CD4-positive, CD25-positive, alpha-beta regulatory T cell (primary cell): ENCODE data around the gene MFSD12. TPM values are rescaled to one million over a fixed set of nuclear protein-coding genes. Genes with fewer than 3 reads are reported as not detected.

ENCODE experiments used
- ATAC-seq, 2 donors: fragments of 150-1000 bp; cut with Tn5 transposase; one replicate each; pipeline ENCODE4 v1.10.0; 2021; ENCODE audit warnings: low read depth in 2 of 2, moderate number of reproducible peaks in 2 of 2, moderate library complexity in 1 of 2
- DNase-seq, 3 donors: peaks; one replicate each; pipeline versions ENCODE4 v3.0.0 to v3.0.0-alpha.2; 2012 to 2022; ENCODE audit warnings: mixed read lengths in 1 of 3
- H3K27ac ChIP-seq: one replicate; pipeline ENCODE4 v1.7.0; 2013; ENCODE audit warnings: mild to moderate bottlenecking, low read length; ENCODE audit not compliant: insufficient read depth, poor library complexity, severe bottlenecking
- H3K27me3 ChIP-seq: one replicate; pipeline ENCODE4 v1.7.0; 2013; ENCODE audit warnings: low read length; ENCODE audit not compliant: control insufficient read depth, insufficient read depth
- H3K36me3 ChIP-seq: one replicate; pipeline ENCODE4 v1.7.0; 2013; ENCODE audit warnings: mild to moderate bottlenecking, low read length, moderate library complexity; ENCODE audit not compliant: control insufficient read depth, insufficient read depth
- H3K4me1 ChIP-seq: 2 replicates; pipeline ENCODE4 v1.7.0; 2013; ENCODE audit warnings: mild to moderate bottlenecking, low read length; ENCODE audit not compliant: insufficient read depth, control insufficient read depth, poor library complexity, severe bottlenecking
- H3K4me3 ChIP-seq: one replicate; pipeline ENCODE4 v1.7.0; 2013; ENCODE audit warnings: low read depth, mild to moderate bottlenecking, low read length, moderate library complexity
- H3K9me3 ChIP-seq, 2 experiments: 1 replicate in 1 of 2; 2 replicates in 1 of 2; pipeline ENCODE4 v1.7.0; 2013; ENCODE audit warnings: low read length in 2 of 2, mild to moderate bottlenecking in 1 of 2, moderate library complexity in 1 of 2; ENCODE audit not compliant: control insufficient read depth in 2 of 2
- H3K27ac Mint-ChIP-seq, 3 donors: one replicate each; pipeline ENCODE4 v1.8.0; 2020 to 2022; ENCODE audit warnings: mild to moderate bottlenecking in 3 of 3, mixed read lengths in 3 of 3, moderate library complexity in 2 of 3
- H3K27me3 Mint-ChIP-seq: one replicate; pipeline ENCODE4 v1.8.0; 2022; ENCODE audit warnings: mild to moderate bottlenecking, mixed read lengths
- H3K36me3 Mint-ChIP-seq: one replicate; pipeline ENCODE4 v1.8.0; 2020; ENCODE audit warnings: mixed read lengths
- H3K4me1 Mint-ChIP-seq, 4 donors: one replicate each; pipeline ENCODE4 v1.8.0; 2020 to 2022; ENCODE audit warnings: mixed read lengths in 4 of 4, mild to moderate bottlenecking in 1 of 4
- H3K4me3 Mint-ChIP-seq, 4 donors: one replicate each; pipeline ENCODE4 v1.8.0; 2020 to 2022; ENCODE audit warnings: mild to moderate bottlenecking in 4 of 4, mixed read lengths in 4 of 4, moderate library complexity in 3 of 4
- H3K9me3 Mint-ChIP-seq, 7 donors: one replicate each; pipeline ENCODE4 v1.8.0; 2020 to 2022; ENCODE audit warnings: mixed read lengths in 7 of 7, mild to moderate bottlenecking in 3 of 7, moderate library complexity in 2 of 7
- polyA plus RNA-seq, 4 donors: library from polyadenylated mRNA; unstranded; fragments of 300-500 nt; fragmentation: Illumina TruSeq; gene quantifications; one replicate each; pipeline ENCODE4 v1.2.3, GENCODE V29; 2021
- total RNA-seq: library from RNA; stranded (reverse); gene quantifications from one replicate; pipeline ENCODE4 v1.2.3, GENCODE V29; 2022

MFSD12 gene
- total RNA-seq (63.8 TPM), polyA plus RNA-seq (10 to 100 TPM; 28.5 to 39.8 (median 33.7) TPM)

- H3K4me3 Mint-ChIP-seq: peak within 1 kb of the TSS; percentile 95 to 98 (median 95)
- ATAC-seq: peak; percentile 91
- Histone ChIP-seq H3K4me3 (peak within 1 kb of the TSS; percentile 75), H3K27me3 (no peaks in the 10 kb centered on the region), H3K36me3 (no peaks in the 10 kb centered on the region), H3K27ac (peak within 1 kb of the TSS; percentile 67), H3K9me3 (no peaks in the 10 kb centered on the region), H3K4me1 (peaks cover 46% of the 10 kb centered on the region)
- peak within 1 kb of the TSS; percentile 90 to 98 (median 93) for H3K27ac Mint-ChIP-seq
- no peaks in the 10 kb centered on the region for H3K36me3 Mint-ChIP-seq
- peaks cover 8% of the 10 kb centered on the region for H3K27me3 Mint-ChIP-seq
- peaks cover 0 to 1% (median 0%) of the 10 kb centered on the region in 7 donors for H3K9me3 Mint-ChIP-seq
- H3K4me1 Mint-ChIP-seq: peaks cover 0 to 46% (median 27%) of the 10 kb centered on the region in 4 donors
- peak; percentile 90 to 97 (median 93) for DNase-seq
Measured at GRCh38 chr19:3557461-3558248, at the start of gene MFSD12. TSS of gene MFSD12 (minus strand) at chr19:3557586. CDS start at chr19:3557403, 183 bp downstream.

- Histone ChIP-seq H3K36me3 (peaks cover 4% of the 10 kb centered on the region), H3K27me3 (peaks cover 9% of the 10 kb centered on the region), H3K27ac (no peak within 1 kb of the TSS), H3K4me3 (no peak within 1 kb of the TSS), H3K9me3 (no peaks in the 10 kb centered on the region), H3K4me1 (peaks cover 30% of the 10 kb centered on the region)
- H3K4me3 Mint-ChIP-seq: peak within 1 kb of the TSS in 3 of 4 donors; percentile 36 to 76 (median 43)
- DNase-seq (peak in 2 of 3 donors; percentile 20 to 21), ATAC-seq (no peak)
- peaks cover 10% of the 10 kb centered on the region for H3K27me3 Mint-ChIP-seq
- H3K27ac Mint-ChIP-seq: peak within 1 kb of the TSS in 1 of 3 donors; percentile 26
- peaks cover 0 to 1% (median 0%) of the 10 kb centered on the region in 7 donors for H3K9me3 Mint-ChIP-seq
- peaks cover 4% of the 10 kb centered on the region for H3K36me3 Mint-ChIP-seq
- H3K4me1 Mint-ChIP-seq: peaks cover 0 to 13% (median 7%) of the 10 kb centered on the region in 4 donors
Measured at GRCh38 chr19:3606690-3607289, 49.4 kb upstream of the MFSD12 start, which contains the start of gene TBXA2R. TSS of gene TBXA2R (minus strand) at chr19:3606875. CDS start at chr19:3600634, 6,241 bp downstream.

DNA sequence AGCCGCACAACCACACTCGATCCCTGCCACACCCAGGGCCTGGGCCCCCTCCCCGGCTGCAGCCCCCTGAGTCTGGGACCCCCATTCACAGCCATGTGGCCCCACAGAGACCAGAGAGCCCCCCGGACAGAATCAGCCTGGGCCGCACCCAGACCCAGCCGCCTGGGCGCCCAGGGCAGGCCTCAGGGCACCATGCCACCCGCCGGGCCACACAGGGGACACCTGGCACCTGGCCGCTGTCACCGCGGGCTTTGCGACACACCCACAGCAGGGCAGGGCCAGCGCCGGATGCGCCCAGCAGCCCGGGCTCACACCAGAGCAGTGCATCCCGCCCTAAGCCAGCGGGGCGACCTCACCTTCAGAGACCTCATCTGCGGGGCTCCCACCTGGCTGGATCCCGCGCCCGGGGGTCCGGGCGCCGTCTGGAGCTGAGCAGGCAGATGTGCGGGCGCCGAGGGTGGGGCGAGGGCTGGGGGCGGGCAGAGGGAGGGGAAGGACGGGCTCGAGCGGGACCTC lies 48.8 kb upstream of the MFSD12 start:
- ATAC-seq: peak; percentile 46 to 49
- H3K9me3 ChIP-seq: no peaks in the 10 kb centered on the region
- no peaks in the 10 kb centered on the region for H3K36me3 ChIP-seq
- peaks cover 30% of the 10 kb centered on the region for H3K4me1 ChIP-seq
- Mint-ChIP-seq H3K9me3 (peaks cover 0 to 1% (median 0%) of the 10 kb centered on the region in 7 donors), H3K27me3 (peaks cover 10% of the 10 kb centered on the region), H3K4me1 (peaks cover 0 to 13% (median 7%) of the 10 kb centered on the region in 4 donors), H3K36me3 (peaks cover 4% of the 10 kb centered on the region), H3K4me3 (no peak overlapping the region), H3K27ac (no peak overlapping the region)
- H3K27ac ChIP-seq: no peak overlapping the region
- no peak overlapping the region for H3K4me3 ChIP-seq
- DNase-seq: peak in 1 of 3 donors; percentile 51
- peaks cover 9% of the 10 kb centered on the region for H3K27me3 ChIP-seq

GRCh38 chr19:3605770-3606169 lies 48.4 kb upstream of the MFSD12 start:
- Histone ChIP-seq H3K27me3 (peaks cover 9% of the 10 kb centered on the region), H3K9me3 (no peaks in the 10 kb centered on the region), H3K36me3 (no peaks in the 10 kb centered on the region), H3K4me3 (no peak overlapping the region), H3K27ac (no peak overlapping the region), H3K4me1 (peaks cover 30% of the 10 kb centered on the region)
- H3K27ac Mint-ChIP-seq: no peak overlapping the region
- DNase-seq: no peak
- H3K27me3 Mint-ChIP-seq: peaks cover 10% of the 10 kb centered on the region
- ATAC-seq: no peak
- no peak overlapping the region for H3K4me3 Mint-ChIP-seq
- H3K4me1 Mint-ChIP-seq: peaks cover 0 to 13% (median 7%) of the 10 kb centered on the region in 4 donors
- H3K9me3 Mint-ChIP-seq: peaks cover 0 to 1% (median 0%) of the 10 kb centered on the region in 7 donors
- H3K36me3 Mint-ChIP-seq: peaks cover 4% of the 10 kb centered on the region

- H3K4me3 ChIP-seq: no peak overlapping the region
- no peak for DNase-seq
- H3K4me3 Mint-ChIP-seq: no peak overlapping the region
Measured at GRCh38 chr19:3605361-3605760, 48.0 kb upstream of the MFSD12 start.

DNA sequence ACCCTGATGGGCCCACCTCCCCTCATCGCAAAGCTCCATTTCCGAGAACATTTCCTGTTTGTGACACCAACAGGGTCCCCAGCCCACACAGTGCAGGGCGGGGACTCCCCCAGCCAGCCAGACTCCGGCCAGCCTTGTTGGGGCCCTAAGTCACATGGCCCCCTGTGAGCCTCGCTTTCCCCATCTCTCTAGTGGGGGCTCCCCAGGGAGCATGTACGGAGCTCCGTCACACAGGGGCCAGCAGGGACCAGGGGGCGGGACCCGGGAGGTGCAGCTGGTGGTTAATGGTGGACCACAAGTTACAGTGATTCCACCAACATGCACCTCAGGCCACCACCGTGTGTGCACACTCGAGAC lies 47.6 kb upstream of the MFSD12 start:
- peak in 1 of 3 donors; percentile 52 for DNase-seq
- Mint-ChIP-seq H3K36me3 (no peaks in the 10 kb centered on the region), H3K4me3 (no peak overlapping the region), H3K9me3 (peaks cover 0 to 1% (median 0%) of the 10 kb centered on the region in 7 donors), H3K27me3 (peaks cover 10% of the 10 kb centered on the region), H3K27ac (no peak overlapping the region), H3K4me1 (peaks cover 0 to 13% (median 7%) of the 10 kb centered on the region in 4 donors)
- Histone ChIP-seq H3K27me3 (peaks cover 9% of the 10 kb centered on the region), H3K27ac (no peak overlapping the region), H3K36me3 (no peaks in the 10 kb centered on the region), H3K4me1 (peaks cover 30% of the 10 kb centered on the region), H3K9me3 (no peaks in the 10 kb centered on the region), H3K4me3 (no peak overlapping the region)
- ATAC-seq: peak in 1 of 2 donors; percentile 36

More at GRCh38 chr19:3605361-3605760, 48.0 kb upstream of the MFSD12 start:
- H3K27me3 Mint-ChIP-seq: peaks cover 10% of the 10 kb centered on the region
- Histone ChIP-seq H3K36me3 (no peaks in the 10 kb centered on the region), H3K4me1 (peaks cover 30% of the 10 kb centered on the region), H3K27ac (no peak overlapping the region), H3K9me3 (no peaks in the 10 kb centered on the region), H3K27me3 (peaks cover 9% of the 10 kb centered on the region)
- no peak for ATAC-seq
- H3K36me3 Mint-ChIP-seq: peaks cover under 1% of the 10 kb centered on the region
- H3K4me1 Mint-ChIP-seq: peaks cover 0 to 13% (median 7%) of the 10 kb centered on the region in 4 donors
- no peak overlapping the region for H3K27ac Mint-ChIP-seq
- H3K9me3 Mint-ChIP-seq: peaks cover 0 to 1% (median 0%) of the 10 kb centered on the region in 7 donors

DNA sequence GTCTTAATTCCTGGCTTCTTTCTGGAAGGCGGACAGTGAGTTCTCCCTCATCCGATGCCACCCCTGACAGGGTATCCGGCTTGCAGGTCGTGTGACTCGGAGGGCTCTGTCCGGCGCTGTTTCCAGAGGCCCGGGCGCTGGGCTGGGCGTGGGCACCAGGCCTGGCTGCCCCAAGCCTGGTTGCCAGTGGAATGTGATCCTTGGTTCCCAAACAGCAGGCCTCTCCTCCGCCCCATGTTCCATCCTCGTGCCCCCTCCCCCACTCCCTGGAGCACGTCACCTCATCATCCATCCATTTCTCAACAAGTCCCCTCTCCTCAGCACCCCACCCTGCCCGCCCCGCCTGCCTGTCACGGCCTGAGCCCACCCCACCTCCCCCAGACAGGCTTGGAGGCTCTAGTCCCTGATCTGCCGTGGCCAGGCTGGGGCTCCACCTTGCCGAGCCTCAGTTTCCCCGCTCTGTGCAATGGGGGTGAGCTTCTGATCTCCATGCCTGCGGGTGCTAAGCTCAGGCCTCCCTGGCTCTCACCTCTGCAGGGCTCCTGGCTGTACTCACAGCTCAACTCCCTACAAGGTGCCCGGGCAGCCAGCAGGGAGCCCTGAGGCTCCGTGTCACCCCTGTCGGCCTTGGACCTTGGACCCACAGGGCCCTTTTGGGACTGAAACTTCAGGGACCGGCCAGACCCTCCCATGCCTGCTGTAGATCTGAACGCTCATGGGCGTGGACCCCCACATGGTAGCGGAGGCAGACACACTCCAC lies 47.0 kb upstream of the MFSD12 start:
- Mint-ChIP-seq H3K4me1 (peaks cover 0 to 13% (median 7%) of the 10 kb centered on the region in 4 donors), H3K4me3 (no peak overlapping the region), H3K27me3 (peaks cover 10% of the 10 kb centered on the region), H3K27ac (no peak overlapping the region), H3K36me3 (no peaks in the 10 kb centered on the region), H3K9me3 (peaks cover 0 to 1% (median 0%) of the 10 kb centered on the region in 7 donors)
- Histone ChIP-seq H3K4me3 (no peak overlapping the region), H3K4me1 (peaks cover 30% of the 10 kb centered on the region), H3K27ac (no peak overlapping the region), H3K27me3 (peaks cover 9% of the 10 kb centered on the region), H3K36me3 (no peaks in the 10 kb centered on the region), H3K9me3 (no peaks in the 10 kb centered on the region)
- DNase-seq (no peak), ATAC-seq (no peak)
